GM19438 (cell line): ENCODE data around the gene SYTL1.

Experiments
- ATAC-seq: cut with Tn5 transposase; IDR thresholded peaks from one replicate; pipeline ENCODE4 v1.9.1; 2021; ENCODE audit warnings: low read depth; ENCODE audit not compliant: unreplicated experiment

The SYTL1 gene

GRCh38 chr1:27400082-27400962 is 58.5 kb downstream of the SYTL1 start:
- ATAC-seq = no peak

DNA sequence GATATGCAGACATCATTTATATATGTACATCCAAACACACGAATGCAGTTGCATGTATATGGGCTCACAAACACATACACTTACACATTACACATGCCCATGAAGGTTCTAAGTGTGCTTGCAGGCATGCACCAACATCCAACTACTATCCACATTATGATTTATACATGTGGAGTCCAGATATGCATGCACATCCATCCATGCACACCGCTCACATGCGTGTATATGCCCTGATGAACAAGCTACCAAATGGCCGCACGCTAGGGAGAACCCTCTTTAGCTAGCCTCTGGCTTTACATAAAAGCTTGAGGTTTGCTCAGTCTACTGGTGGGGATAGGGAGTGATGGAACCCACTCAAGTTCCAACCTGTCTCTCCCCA is 59.1 kb downstream of the SYTL1 start:
- ATAC-seq = no peak

DNA sequence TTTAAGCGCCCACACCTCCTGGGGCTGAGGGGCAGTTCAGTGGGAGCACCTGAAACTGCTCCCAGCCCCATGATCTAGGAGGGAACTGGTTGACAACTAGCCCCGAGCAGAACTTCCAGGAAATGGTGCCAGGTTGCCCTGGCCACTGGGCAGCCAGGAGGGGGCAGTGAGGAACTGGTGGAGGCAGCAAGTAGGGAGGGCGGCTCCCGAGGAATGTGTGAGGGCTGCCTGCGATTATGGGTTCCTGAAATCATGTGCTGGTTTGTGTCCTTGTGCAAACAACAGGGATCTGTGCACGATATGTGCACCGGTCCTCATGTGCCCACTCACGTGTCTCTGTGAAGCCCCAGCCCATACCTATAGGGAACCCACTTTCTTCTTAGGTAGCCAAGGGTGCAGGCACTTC is 60.5 kb downstream of the SYTL1 start:
- ATAC-seq = no peak

DNA sequence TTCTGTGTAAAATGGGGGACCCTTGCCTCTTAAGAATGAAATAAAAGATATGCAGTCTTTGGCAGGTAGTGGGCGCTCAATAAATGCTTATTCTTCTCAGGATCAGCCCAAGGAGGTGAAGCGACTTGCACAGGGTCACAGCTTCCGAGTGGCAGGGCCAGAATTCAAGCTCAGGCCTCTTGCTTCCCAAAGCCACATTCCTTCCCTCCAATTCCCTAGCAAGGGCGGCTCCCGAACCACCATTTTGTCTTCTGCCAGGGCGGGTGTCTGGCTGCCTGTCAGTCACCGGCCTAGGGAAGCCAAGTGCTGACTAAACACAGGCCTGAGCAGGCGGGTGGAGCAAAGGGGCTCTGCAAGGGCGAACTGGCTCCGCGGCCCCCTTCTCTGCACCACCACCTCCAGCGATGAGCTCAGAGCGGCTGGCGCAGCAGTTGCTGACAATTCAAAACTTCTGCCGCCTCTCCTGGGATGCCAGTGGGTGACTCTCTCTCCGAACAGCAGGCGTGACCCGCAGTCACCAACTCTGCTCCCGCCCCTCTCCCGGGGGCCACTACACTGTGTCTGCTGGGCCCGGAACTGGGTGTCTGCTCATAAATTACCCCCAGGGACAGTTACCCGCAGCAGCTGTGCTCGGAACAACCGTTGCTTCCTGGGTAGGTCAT is 61.4 kb downstream of the SYTL1 start:
- ATAC-seq = no peak
